Lung (tissue), 12 donors: ENCODE data around the gene ZNRF2. TPM values are rescaled to one million over a fixed set of nuclear protein-coding genes. Genes with fewer than 3 reads are reported as not detected.

Experiments
- ATAC-seq: fragments of 200-7000 bp; cut with Tn5 transposase; one replicate; pipeline ENCODE4 v1.9.1; 2020; ENCODE audit warnings: moderate number of reproducible peaks; ENCODE audit not compliant: insufficient read depth, low FRiP score
- DNase-seq, 3 donors: peaks; one replicate each; pipeline ENCODE4 v3.0.0-alpha.2; 2013 to 2017
- H3K27ac ChIP-seq, 2 donors: one replicate each; pipeline ENCODE4 v1.5.1; 2013; ENCODE audit warnings: mild to moderate bottlenecking in 2 of 2, moderate library complexity in 2 of 2, control low read depth in 1 of 2, inconsistent platforms in 1 of 2, low read depth in 1 of 2, low read length in 1 of 2
- H3K27me3 ChIP-seq, 3 donors: one replicate each; pipeline ENCODE4 v1.5.1; 2013; ENCODE audit warnings: low read length in 2 of 3; ENCODE audit not compliant: control insufficient read depth in 3 of 3, insufficient read depth in 3 of 3
- H3K36me3 ChIP-seq, 4 donors: one replicate each; pipeline ENCODE4 v1.5.1; 2013; ENCODE audit warnings: low read length in 4 of 4, mild to moderate bottlenecking in 1 of 4, moderate library complexity in 1 of 4; ENCODE audit not compliant: control insufficient read depth in 4 of 4, insufficient read depth in 4 of 4
- H3K4me1 ChIP-seq, 5 donors: one replicate each; pipeline ENCODE4 v1.5.1; 2013; ENCODE audit warnings: low read length in 5 of 5, mild to moderate bottlenecking in 2 of 5, moderate library complexity in 1 of 5; ENCODE audit not compliant: control insufficient read depth in 5 of 5, insufficient read depth in 5 of 5
- H3K4me3 ChIP-seq: one replicate; pipeline ENCODE4 v1.5.1; 2013; ENCODE audit warnings: mild to moderate bottlenecking, control low read depth, moderate library complexity
- H3K9ac ChIP-seq, 2 donors: one replicate each; pipeline ENCODE4 v1.5.1; 2013; ENCODE audit warnings: low read length in 2 of 2, control low read depth in 1 of 2; ENCODE audit not compliant: insufficient read depth in 1 of 2
- H3K9me3 ChIP-seq, 4 donors: one replicate each; pipeline ENCODE4 v1.5.1; 2013; ENCODE audit warnings: low read length in 3 of 4, mild to moderate bottlenecking in 1 of 4, moderate library complexity in 1 of 4; ENCODE audit not compliant: control insufficient read depth in 4 of 4, insufficient read depth in 3 of 4
- CTCF ChIP-seq: IDR thresholded peaks from 2 replicates; pipeline ENCODE4 v1.5.1; 2012; ENCODE audit warnings: mild to moderate bottlenecking; ENCODE audit errors: control extremely low read depth, extremely low read depth
- WGBS, 2 donors: extraction: QIAGEN DNeasy Blood & Tissue Kit; methylation state at CpG; one replicate each; pipeline ENCODE4 v1.1.7; 2013; 5-methylcytosine and 5-hydroxymethylcytosine counted together
- polyA plus RNA-seq, 2 donors: library from polyadenylated mRNA; stranded (reverse); fragments of 200-250 nt; gene quantifications; one replicate each; pipeline ENCODE4 v1.2.1, GENCODE V29; 2013
- total RNA-seq, 2 donors: library from RNA; depleted of rRNA in 1 of 2; stranded (reverse); fragments of >200 nt in 1 of 2; gene quantifications; one replicate each; pipeline ENCODE4 v1.2.1, GENCODE V29; 2014 to 2021
- donor health status: control.
- donor health status: control.
- donor health status: Bipolar disorder and iron deficiency.
- donor health status: healthy.
- donor health status: DM: yes; HTN: yes; CAD: no.

The ZNRF2 gene
- total and polyA plus RNA-seq, 4 donors, result 5.9 to 27.6 (median 15.4) TPM

GRCh38 chr7:30406664-30407425 lies 122.4 kb downstream of the ZNRF2 start:
- ATAC-seq (no peak), DNase-seq (no peak)
- no peaks in the 10 kb centered on the region for H3K9me3 ChIP-seq
- 93% methylated on average over 13 of the region's 13 CpGs for WGBS, 2 donors
- no peak overlapping the region for H3K27ac ChIP-seq
- peaks cover 0 to 1% (median 0%) of the 10 kb centered on the region in 5 donors for H3K4me1 ChIP-seq
- no peaks in the 10 kb centered on the region for H3K36me3 ChIP-seq
- no peak overlapping the region for H3K4me3 ChIP-seq
- H3K27me3 ChIP-seq, result no peaks in the 10 kb centered on the region
- no peak for TF ChIP-seq CTCF
- H3K9ac ChIP-seq, result no peak overlapping the region

- H3K9me3 ChIP-seq, result no peaks in the 10 kb centered on the region
- H3K4me3 ChIP-seq, result no peak overlapping the region
- H3K27me3 ChIP-seq, result no peaks in the 10 kb centered on the region
- no peak for TF ChIP-seq CTCF
- H3K4me1 ChIP-seq, result peaks cover 0 to 1% (median 0%) of the 10 kb centered on the region in 5 donors
- no peak for DNase-seq
- no peaks in the 10 kb centered on the region for H3K36me3 ChIP-seq
- 36 to 67% methylated on average over 2 of the region's 2 CpGs for WGBS, 2 donors
- H3K27ac ChIP-seq, result no peak overlapping the region
- ATAC-seq, result no peak
- no peak overlapping the region for H3K9ac ChIP-seq
These were observed 126.8 kb downstream of the ZNRF2 start for GRCh38 chr7:30411173-30411572.

- ATAC-seq, result no peak
- 54 to 68% methylated on average over 3 of the region's 3 CpGs for WGBS, 2 donors
These were observed 127.5 kb downstream of the ZNRF2 start for GRCh38 chr7:30411897-30412296.

More at GRCh38 chr7:30411897-30412296, 127.5 kb downstream of the ZNRF2 start:
- Histone ChIP-seq H3K36me3 (no peaks in the 10 kb centered on the region), H3K9me3 (no peaks in the 10 kb centered on the region), H3K27ac (no peak overlapping the region), H3K27me3 (no peaks in the 10 kb centered on the region), H3K9ac (no peak overlapping the region), H3K4me3 (no peak overlapping the region), H3K4me1 (peaks cover 0 to 1% (median 0%) of the 10 kb centered on the region in 5 donors)
- no peak for DNase-seq
- TF ChIP-seq CTCF, result no peak
